Central memory CD8-positive, alpha-beta T cell (primary cell): ENCODE measurements around the gene SWAP70.
A peak's percentile ranks its signal among the peaks of the same experiment; 100 is the strongest.
"Not testable (repeated sequence)": the region's sequence is repeated elsewhere in the genome, so short reads cannot be mapped to it uniquely, and the experiment has no call there.

Experiments
- ATAC-seq: fragments of 150-1000 bp; cut with Tn5 transposase; replicated peaks from 2 replicates; pipeline ENCODE4 v1.10.0; 2022; ENCODE audit warnings: mild to moderate bottlenecking, moderate FRiP score, moderate number of reproducible peaks; ENCODE audit not compliant: poor library complexity, severe bottlenecking; ENCODE audit errors: extremely low read depth
- DNase-seq, 2 donors: peaks; one replicate each; pipeline ENCODE4 v3.0.0; 2021; ENCODE audit warnings: low spot score in 2 of 2
- H3K27ac Mint-ChIP-seq: one replicate; pipeline ENCODE4 v1.8.0; 2022; ENCODE audit warnings: low read depth, mild to moderate bottlenecking, moderate library complexity, mixed read lengths
- H3K27me3 Mint-ChIP-seq: one replicate; pipeline ENCODE4 v1.8.0; 2022; ENCODE audit warnings: mixed read lengths
- H3K36me3 Mint-ChIP-seq: one replicate; pipeline ENCODE4 v1.8.0; 2022; ENCODE audit warnings: mild to moderate bottlenecking, moderate library complexity, mixed read lengths; ENCODE audit not compliant: insufficient read depth
- H3K4me1 Mint-ChIP-seq: one replicate; pipeline ENCODE4 v1.8.0; 2022; ENCODE audit warnings: mixed read lengths
- H3K4me3 Mint-ChIP-seq: one replicate; pipeline ENCODE4 v1.8.0; 2022; ENCODE audit warnings: mild to moderate bottlenecking, moderate library complexity, mixed read lengths
- H3K9me3 Mint-ChIP-seq: one replicate; pipeline ENCODE4 v1.8.0; 2022; ENCODE audit warnings: mixed read lengths

The SWAP70 gene

DNA sequence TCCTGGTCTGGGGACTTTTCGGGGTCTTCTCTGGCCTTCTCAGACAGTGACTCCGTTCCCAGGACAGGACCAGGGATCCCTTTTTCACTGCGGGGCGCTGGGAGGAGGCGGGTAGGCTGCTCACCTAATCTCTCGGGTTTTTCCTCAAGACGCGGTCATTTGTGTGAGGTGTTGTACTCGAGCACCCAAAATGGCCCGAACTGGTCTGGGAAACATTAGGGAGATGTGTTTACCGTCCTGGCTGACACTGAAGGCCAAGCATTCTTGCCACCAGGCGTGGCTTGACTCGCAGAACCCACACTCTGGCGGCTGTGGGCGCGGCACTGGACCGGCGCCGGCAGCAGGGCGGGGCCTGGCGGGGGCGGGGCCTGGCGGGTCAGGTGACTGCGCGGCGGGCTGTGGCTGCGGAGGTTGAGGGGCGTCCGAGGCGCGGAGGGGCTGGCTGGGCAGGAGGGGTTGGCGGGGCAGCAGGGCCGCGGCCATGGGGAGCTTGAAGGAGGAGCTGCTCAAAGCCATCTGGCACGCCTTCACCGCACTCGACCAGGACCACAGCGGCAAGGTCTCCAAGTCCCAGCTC lies at the start of gene SWAP70:
SWAP70 (plus strand) TSS at position 379 of the 577 bp plus-strand sequence; CDS start at position 482, 103 bp downstream.
- DNase-seq (peak; percentile 50 to 52), ATAC-seq (peak; percentile 85)
- Mint-ChIP-seq H3K27ac (peak within 1 kb of the TSS; percentile 38), H3K4me3 (peak within 1 kb of the TSS; percentile 80), H3K4me1 (peaks cover 8% of the 10 kb centered on the region), H3K9me3 (peaks cover 5% of the 10 kb centered on the region), H3K27me3 (peaks cover 34% of the 10 kb centered on the region), H3K36me3 (peaks cover 6% of the 10 kb centered on the region)

DNA sequence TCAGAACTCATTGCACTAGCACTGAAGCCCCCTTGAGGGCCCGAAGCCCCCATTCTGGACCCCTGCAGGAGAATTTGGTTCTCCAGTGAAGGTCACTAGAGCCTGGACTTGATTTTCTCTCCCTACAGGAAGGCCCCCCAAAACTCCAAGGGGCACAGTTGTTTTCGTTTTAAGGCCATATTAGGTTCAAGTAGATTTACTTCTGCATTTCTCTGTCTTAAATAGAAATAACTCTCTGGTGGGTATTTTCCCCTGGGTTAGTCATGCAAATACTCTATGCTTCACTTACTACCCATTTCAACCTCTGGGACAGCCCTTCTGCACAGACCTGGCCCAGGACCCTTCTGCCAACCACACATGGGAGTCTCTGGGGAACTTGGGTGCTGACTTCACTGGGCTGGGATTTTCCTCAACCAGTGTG lies 48.8 kb upstream of the SWAP70 start:
- H3K36me3 Mint-ChIP-seq: peaks cover 3% of the 10 kb centered on the region
- H3K4me3 Mint-ChIP-seq: peak overlapping the region; percentile 90
- DNase-seq: no peak
- no peaks in the 10 kb centered on the region for H3K27me3 Mint-ChIP-seq
- H3K4me1 Mint-ChIP-seq: peaks cover 13% of the 10 kb centered on the region
- peak overlapping the region; percentile 95 for H3K27ac Mint-ChIP-seq
- ATAC-seq: no peak
- H3K9me3 Mint-ChIP-seq: no peaks in the 10 kb centered on the region

DNA sequence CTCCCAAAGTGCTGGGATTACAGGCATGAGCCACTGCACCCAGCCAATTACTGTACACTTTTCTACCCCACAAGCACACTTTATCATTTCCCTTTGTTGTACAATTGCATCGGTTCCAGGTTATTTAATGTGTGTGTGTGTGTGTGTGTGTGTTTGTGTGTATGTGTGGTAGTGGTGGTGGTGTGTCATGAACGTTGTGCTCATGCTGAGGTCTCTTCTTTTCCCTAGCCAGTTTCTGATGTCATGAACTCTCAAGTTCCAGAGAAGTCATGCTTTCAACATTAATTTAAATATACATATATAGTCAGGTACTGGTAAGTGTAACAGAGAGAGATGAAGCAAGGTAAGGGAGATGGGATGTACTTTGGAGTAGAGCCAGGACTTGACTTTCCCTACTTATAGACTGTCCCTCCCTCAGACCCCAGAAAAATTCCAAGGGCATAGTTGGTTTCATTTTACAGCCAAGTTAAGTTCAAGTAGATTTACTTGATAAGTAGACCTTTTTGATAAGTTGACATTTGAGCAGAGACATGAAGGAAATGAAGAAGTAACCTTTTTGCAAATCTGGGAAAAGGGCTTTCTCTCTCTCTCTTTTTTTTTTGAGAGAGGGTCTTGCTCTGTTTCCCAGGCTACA lies 47.7 kb upstream of the SWAP70 start:
- no peaks in the 10 kb centered on the region for H3K27me3 Mint-ChIP-seq
- H3K36me3 Mint-ChIP-seq: peaks cover 3% of the 10 kb centered on the region
- H3K4me1 Mint-ChIP-seq: peaks cover 13% of the 10 kb centered on the region
- ATAC-seq: no peak
- no peak overlapping the region for H3K4me3 Mint-ChIP-seq
- DNase-seq: no peak
- H3K27ac Mint-ChIP-seq: no peak overlapping the region
- no peaks in the 10 kb centered on the region for H3K9me3 Mint-ChIP-seq

DNA sequence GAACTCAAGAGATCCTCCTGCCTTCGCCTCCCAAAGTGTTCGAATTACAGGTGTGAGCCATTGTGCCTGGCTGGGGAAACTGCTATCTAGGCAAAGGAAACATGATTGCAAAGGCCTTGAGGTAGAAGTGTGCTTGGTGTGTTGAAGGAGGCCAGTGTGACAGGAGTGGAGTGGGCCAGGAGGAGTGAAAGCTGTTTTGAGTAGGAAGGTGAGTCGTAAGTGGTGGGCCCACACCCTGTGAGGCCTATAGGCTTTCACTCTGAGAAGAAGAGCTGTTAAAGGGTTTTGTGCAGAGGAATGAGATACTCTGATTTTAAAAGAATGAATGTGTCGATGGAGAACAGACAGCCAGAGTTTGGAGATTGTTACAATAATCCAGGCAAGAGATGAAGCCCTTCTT lies 47.0 kb upstream of the SWAP70 start:
- DNase-seq (no peak), ATAC-seq (no peak)
- Mint-ChIP-seq H3K9me3 (no peaks in the 10 kb centered on the region), H3K27ac (no peak overlapping the region), H3K4me3 (no peak overlapping the region), H3K36me3 (peaks cover 3% of the 10 kb centered on the region), H3K27me3 (no peaks in the 10 kb centered on the region), H3K4me1 (peaks cover 13% of the 10 kb centered on the region)

DNA sequence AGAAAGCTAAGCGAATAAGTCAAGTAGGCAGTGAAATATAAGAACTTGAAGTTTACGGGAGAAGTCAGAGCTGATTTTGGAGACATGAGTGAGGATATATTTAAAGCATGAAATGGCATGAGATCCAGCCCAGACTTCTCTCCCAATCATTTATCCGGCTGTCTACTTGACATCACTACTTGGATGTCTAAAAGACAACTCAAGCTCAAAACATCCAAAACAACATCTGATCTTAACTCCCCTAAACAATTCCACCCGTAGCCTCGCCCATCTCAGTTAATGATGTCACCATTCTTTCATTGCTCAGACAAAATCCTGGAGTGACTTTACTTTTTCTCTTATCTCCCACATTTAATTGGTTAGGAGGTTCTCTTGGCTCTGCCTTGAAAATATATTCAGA lies 45.9 kb upstream of the SWAP70 start:
- H3K36me3 Mint-ChIP-seq: peaks cover 3% of the 10 kb centered on the region
- peaks cover 11% of the 10 kb centered on the region for H3K4me1 Mint-ChIP-seq
- H3K27me3 Mint-ChIP-seq: no peaks in the 10 kb centered on the region
- H3K9me3 Mint-ChIP-seq: no peaks in the 10 kb centered on the region
- DNase-seq (no peak), ATAC-seq (no peak)
- H3K27ac Mint-ChIP-seq: no peak overlapping the region
- no peak overlapping the region for H3K4me3 Mint-ChIP-seq

DNA sequence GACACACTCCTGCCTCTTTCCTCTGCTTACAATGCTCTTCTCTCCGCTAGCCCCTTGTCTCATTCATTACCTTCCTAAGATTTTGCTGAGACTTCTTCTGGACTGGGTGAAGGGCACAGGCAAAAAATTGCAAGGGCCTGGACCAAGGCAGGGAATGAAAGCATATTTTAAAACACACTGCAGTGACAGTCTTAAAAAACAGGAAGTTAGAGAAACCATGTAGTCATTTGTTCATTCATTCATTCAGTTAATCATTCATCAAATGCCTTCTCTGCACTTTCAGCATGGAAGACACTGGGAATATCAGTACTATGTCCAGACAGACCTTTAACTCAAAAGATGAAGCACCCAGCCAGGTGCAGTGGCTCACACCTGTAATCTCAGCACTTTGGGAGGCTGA lies 44.9 kb upstream of the SWAP70 start:
- ATAC-seq (no peak), DNase-seq (no peak)
- H3K4me3 Mint-ChIP-seq: no peak overlapping the region

DNA sequence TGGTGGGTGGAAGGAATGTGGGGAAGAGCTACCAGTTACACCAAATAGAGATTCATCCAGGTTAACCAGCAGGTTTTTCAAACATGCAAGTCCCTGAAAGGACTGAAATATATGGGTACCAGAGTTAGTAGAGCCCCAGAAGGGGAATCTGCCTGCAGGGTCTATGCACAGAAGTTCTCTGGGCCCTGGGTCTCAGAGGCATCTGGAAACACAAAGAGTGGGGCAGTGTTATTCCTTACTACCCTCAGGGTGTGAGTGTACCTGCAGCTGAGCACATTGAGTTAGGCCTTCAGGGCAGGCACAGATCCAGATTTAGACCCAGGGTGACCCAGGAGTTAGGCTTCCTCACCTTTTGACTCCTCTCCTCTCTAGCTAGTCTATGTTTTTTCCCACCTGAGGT lies 43.9 kb upstream of the SWAP70 start:
- DNase-seq: no peak
- no peak overlapping the region for H3K27ac Mint-ChIP-seq
- no peak for ATAC-seq
- H3K4me3 Mint-ChIP-seq: no peak overlapping the region
- no peaks in the 10 kb centered on the region for H3K9me3 Mint-ChIP-seq
- no peaks in the 10 kb centered on the region for H3K27me3 Mint-ChIP-seq
- no peaks in the 10 kb centered on the region for H3K36me3 Mint-ChIP-seq
- H3K4me1 Mint-ChIP-seq: no peaks in the 10 kb centered on the region

More for the DNA sequence above, 44.9 kb upstream of the SWAP70 start:
- Mint-ChIP-seq H3K36me3 (no peaks in the 10 kb centered on the region), H3K4me1 (peaks cover under 1% of the 10 kb centered on the region), H3K27me3 (no peaks in the 10 kb centered on the region), H3K9me3 (no peaks in the 10 kb centered on the region), H3K27ac (no peak overlapping the region)

DNA sequence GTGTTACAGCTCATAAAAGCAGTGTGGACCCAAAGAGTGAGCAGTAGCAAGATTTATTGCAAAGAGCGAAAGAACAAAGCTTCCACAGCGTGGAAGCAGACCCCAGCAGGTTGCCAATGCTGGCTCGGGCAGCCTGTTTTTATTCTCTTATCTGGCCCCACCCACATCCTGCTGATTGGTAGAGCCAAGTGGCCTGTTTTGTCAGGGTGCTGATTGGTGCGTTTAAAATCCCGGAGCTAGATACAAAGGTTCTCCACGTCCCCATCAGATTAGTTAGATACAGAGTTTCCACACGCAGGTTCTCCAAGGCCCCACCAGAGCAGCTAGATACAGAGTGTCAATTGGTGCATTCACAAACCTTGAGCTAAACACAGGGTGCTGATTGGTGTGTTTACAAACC lies 41.5 kb upstream of the SWAP70 start:
- not testable (repeated sequence) for H3K4me1 Mint-ChIP-seq, DNase-seq, H3K36me3 Mint-ChIP-seq, H3K4me3 Mint-ChIP-seq, ATAC-seq, H3K27me3 Mint-ChIP-seq, H3K27ac Mint-ChIP-seq, H3K9me3 Mint-ChIP-seq

DNA sequence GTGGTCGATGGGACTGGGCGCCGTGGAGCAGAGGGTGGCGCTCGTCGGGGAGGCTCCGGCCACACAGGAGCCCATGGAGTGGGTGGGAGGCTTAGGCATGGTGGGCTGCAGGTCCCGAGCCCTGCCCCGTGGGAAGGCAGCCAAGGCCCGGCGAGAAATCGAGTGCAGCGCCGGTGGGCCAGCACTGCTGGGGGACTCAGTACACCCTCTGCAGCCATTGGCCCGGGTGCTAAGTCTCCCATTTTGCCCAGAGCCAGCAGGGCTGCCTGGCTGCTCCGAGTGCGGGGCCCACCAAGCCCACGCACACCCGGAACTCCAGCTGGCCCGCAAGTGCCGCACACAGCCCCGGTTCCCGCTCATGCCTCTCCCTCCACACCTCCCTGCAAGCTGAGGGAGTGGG lies 40.8 kb upstream of the SWAP70 start:
- not testable (repeated sequence) for ATAC-seq, DNase-seq, H3K27ac Mint-ChIP-seq, H3K4me1 Mint-ChIP-seq, H3K4me3 Mint-ChIP-seq, H3K36me3 Mint-ChIP-seq, H3K9me3 Mint-ChIP-seq
- H3K27me3 Mint-ChIP-seq: peaks cover 12% of the 10 kb centered on the region

DNA sequence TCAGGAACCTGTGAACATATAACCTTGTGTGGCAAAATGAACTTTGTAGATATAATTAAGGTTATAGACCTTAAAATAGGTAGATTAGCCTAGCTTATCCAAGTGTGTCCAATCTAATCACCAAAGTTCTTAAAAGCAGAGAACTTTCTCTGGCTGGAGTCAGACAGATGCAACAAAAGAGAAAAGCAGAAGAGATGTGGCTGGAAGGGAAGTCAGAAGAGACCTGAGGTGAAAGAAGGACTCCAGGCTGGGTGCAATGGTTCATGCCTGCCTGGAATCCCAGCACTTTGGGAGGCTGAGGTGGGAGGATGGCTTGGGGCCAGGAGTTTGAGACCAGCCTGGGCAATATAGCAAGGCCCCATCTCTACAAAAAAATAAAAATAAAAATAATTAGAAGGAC lies 39.4 kb upstream of the SWAP70 start:
- Mint-ChIP-seq H3K36me3 (no peaks in the 10 kb centered on the region), H3K27me3 (peaks cover 26% of the 10 kb centered on the region), H3K4me1 (no peaks in the 10 kb centered on the region), H3K27ac (no peak overlapping the region), H3K9me3 (no peaks in the 10 kb centered on the region), H3K4me3 (no peak overlapping the region)
- DNase-seq: no peak
- ATAC-seq: no peak

DNA sequence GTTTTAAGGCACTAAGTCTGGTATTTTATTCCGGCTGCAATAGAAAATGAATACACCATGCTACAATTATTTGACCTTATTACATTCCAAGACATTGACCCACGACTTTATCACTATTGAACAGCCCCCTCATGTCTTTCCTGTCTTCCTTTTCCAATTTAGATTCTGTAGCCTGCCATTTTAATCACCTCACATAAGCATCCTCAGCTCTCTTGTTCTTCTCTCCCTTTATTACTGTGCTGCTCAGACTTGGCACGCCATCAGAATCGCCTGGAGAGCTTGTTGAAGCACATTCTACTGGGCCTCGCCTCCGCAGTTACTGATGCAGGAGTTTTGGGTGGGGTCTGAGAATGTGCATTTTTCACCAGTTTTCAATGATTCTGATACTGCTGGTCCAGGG lies 38.7 kb upstream of the SWAP70 start:
- Mint-ChIP-seq H3K9me3 (no peaks in the 10 kb centered on the region), H3K4me1 (no peaks in the 10 kb centered on the region), H3K36me3 (no peaks in the 10 kb centered on the region), H3K27me3 (peaks cover 32% of the 10 kb centered on the region), H3K27ac (no peak overlapping the region), H3K4me3 (no peak overlapping the region)
- DNase-seq (no peak), ATAC-seq (no peak)

DNA sequence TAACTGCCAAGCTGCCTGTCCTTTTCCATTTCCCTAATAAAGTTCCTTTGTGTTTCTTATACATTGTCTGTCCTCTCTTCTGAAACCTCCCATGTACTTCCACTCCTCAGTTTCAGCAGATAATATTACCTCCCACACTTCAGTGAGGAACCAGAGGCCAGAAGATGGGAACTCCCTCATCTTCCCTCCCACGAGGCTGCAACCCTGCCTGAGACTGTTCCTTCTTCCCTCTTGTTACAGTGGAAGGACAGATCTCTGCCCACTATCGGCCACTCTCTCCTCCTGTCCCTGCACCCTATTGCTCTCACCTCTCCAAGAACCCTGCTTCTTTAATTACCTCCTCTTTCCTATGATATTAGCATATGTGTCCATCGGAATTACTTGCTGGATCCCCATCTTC lies 38.1 kb upstream of the SWAP70 start:
- no peaks in the 10 kb centered on the region for H3K36me3 Mint-ChIP-seq
- H3K27ac Mint-ChIP-seq: no peak overlapping the region
- ATAC-seq: no peak
- DNase-seq: no peak
- H3K4me1 Mint-ChIP-seq: no peaks in the 10 kb centered on the region
- H3K9me3 Mint-ChIP-seq: no peaks in the 10 kb centered on the region
- no peak overlapping the region for H3K4me3 Mint-ChIP-seq
- H3K27me3 Mint-ChIP-seq: peaks cover 32% of the 10 kb centered on the region

DNA sequence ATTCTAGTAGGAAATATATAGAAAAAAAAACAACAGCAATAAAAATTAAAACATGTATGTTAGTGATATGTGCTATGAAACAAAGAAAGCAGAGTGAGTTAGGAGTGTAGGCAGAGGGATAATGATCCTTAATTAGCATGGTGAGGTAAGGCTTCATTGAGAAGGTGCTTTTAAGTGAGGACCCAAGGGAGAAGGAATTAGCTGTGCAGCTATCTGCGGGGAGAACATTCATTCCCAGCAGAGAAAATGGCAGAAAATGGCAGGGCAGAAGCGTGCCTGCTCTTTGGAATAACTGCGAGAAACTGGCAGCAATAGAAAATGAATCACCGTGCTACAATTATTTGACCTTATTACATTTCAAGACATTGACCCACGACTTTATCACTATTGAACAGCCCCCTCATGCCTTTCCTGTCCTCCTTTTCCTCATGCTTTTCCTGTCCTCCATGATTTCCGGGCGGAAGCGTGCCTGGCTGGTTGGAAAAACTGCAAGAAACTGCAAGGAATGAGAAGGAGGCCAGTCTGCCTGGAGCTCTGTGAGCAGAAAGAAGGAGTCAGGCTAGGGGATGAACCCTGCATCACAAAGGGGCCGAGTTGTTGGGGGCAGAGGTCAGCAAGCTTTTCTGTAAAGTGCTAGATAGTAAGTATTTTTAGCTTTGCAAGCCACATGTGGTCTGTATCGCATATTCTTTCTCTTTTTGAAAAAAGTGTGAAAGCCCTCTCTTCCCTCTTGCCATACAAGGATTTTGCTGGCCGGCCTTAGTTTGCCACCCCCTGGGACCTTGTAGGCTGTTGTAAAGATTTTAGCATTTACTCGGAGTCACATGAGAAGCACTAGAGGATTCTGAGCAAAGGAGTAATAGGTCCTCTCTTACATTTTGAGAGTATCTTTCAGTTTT lies 37.1 kb upstream of the SWAP70 start:
- Mint-ChIP-seq H3K27me3 (peaks cover 32% of the 10 kb centered on the region), H3K36me3 (no peaks in the 10 kb centered on the region), H3K4me1 (no peaks in the 10 kb centered on the region), H3K4me3 (no peak overlapping the region), H3K9me3 (no peaks in the 10 kb centered on the region), H3K27ac (no peak overlapping the region)
- ATAC-seq: no peak
- no peak for DNase-seq
